ENCODE results near the gene TIMP4.

- TF ChIP-seq CTCF (IDR thresholded peaks at IDR 0.05) = no peak
- TF ChIP-seq POLR2A (IDR thresholded peaks at IDR 0.05) = no peak
These were observed 43.1 kb upstream of the TIMP4 start for GRCh38 chr3:12201813-12202212.

Data from adrenal gland (tissue), 5 donors.